GM04504 (cell line): Measurements from ENCODE around the gene KCNJ4.
"Not testable (repeated sequence)": the region's sequence is repeated elsewhere in the genome, so short reads cannot be mapped to it uniquely, and the experiment has no call there.

Source experiments
- DNase-seq: peaks from one replicate; pipeline ENCODE4 v3.0.0-alpha.2; 2012; ENCODE audit warnings: low read depth

KCNJ4 gene

GRCh38 chr22:38470179-38470578, 15.2 kb upstream of the KCNJ4 start:
- DNase-seq = not testable (repeated sequence)

GRCh38 chr22:38469306-38469781, 14.3 kb upstream of the KCNJ4 start:
- DNase-seq = no peak

GRCh38 chr22:38468443-38469305, 13.7 kb upstream of the KCNJ4 start:
- DNase-seq = no peak

- peak; percentile 35 for DNase-seq
Measured at GRCh38 chr22:38467904-38468442, 13.0 kb upstream of the KCNJ4 start, which contains the start of gene KDELR3. Gene KDELR3 (plus strand): TSS chr22:38468096. CDS start chr22:38468234, 138 bp downstream.

GRCh38 chr22:38467438-38467903, 12.5 kb upstream of the KCNJ4 start:
- no peak for DNase-seq

- no peak for DNase-seq
Measured at GRCh38 chr22:38465673-38466490, 10.9 kb upstream of the KCNJ4 start.

GRCh38 chr22:38464992-38465672, 10.1 kb upstream of the KCNJ4 start:
- DNase-seq = no peak

- DNase-seq = no peak
Measured at GRCh38 chr22:38462960-38463784, 8.2 kb upstream of the KCNJ4 start.

GRCh38 chr22:38461414-38462081, 6.5 kb upstream of the KCNJ4 start:
- DNase-seq = peak; percentile 53

- no peak for DNase-seq
Measured at GRCh38 chr22:38461057-38461413, 6.0 kb upstream of the KCNJ4 start.

GRCh38 chr22:38460426-38460840, 5.4 kb upstream of the KCNJ4 start:
- no peak for DNase-seq

- no peak for DNase-seq
Measured at GRCh38 chr22:38456841-38457699, 2.1 kb upstream of the KCNJ4 start.

GRCh38 chr22:38456272-38456835, 1.4 kb upstream of the KCNJ4 start:
- no peak for DNase-seq

GRCh38 chr22:38455530-38456271, 702 bp upstream of the KCNJ4 start:
- DNase-seq = no peak

- DNase-seq = no peak
Measured at GRCh38 chr22:38454353-38455075, 485 bp downstream of the KCNJ4 start.

- DNase-seq = no peak
Measured at GRCh38 chr22:38453996-38454352, 1.0 kb downstream of the KCNJ4 start.

GRCh38 chr22:38453066-38453672, 1.8 kb downstream of the KCNJ4 start:
- no peak for DNase-seq
